Naive thymus-derived CD4-positive, alpha-beta T cell (primary cell): ENCODE data around the gene PKHD1. TPM values are rescaled to one million over a fixed set of nuclear protein-coding genes. Genes with fewer than 3 reads are reported as not detected.

Experiments used
- ATAC-seq: fragments of 150-1000 bp; cut with Tn5 transposase; 2 replicates; pipeline ENCODE4 v1.10.0; 2021; ENCODE audit warnings: mild to moderate bottlenecking, moderate library complexity
- CTCF ChIA-PET: fragments of 350-600 bp; sonication (Branson Sonifier 250); formaldehyde crosslinking; loops from one replicate; lab custom pipeline; 2021; ENCODE audit warnings: antibody characterized with exemption; lab: Charles Lee
- POLR2A ChIA-PET: fragments of 350-600 bp; sonication (Branson Sonifier 250); formaldehyde crosslinking; loops from one replicate; lab custom pipeline; 2021; ENCODE audit warnings: antibody characterized with exemption, inconsistent platforms; lab: Charles Lee
- DNase-seq, 9 donors: peaks; one replicate each; pipeline versions ENCODE4 v3.0.0 to v3.0.0-alpha.2; 2020 to 2022; ENCODE audit warnings: mixed read lengths in 1 of 9
- H3K27ac ChIP-seq: one replicate; pipeline ENCODE4 v1.7.0; 2013; ENCODE audit warnings: mild to moderate bottlenecking, low read depth, low read length, moderate library complexity
- H3K27me3 ChIP-seq, 2 donors: one replicate each; pipeline ENCODE4 v1.7.0; 2013; ENCODE audit warnings: low read length in 2 of 2, mild to moderate bottlenecking in 2 of 2, moderate library complexity in 2 of 2; ENCODE audit not compliant: control insufficient read depth in 2 of 2, insufficient read depth in 2 of 2
- H3K36me3 ChIP-seq, 3 experiments: 1 replicate in 2 of 3; 2 replicates in 1 of 3; pipeline ENCODE4 v1.7.0; 2013; ENCODE audit warnings: low read length in 3 of 3, mild to moderate bottlenecking in 3 of 3, moderate library complexity in 1 of 3; ENCODE audit not compliant: insufficient read depth in 3 of 3, control insufficient read depth in 2 of 3
- H3K4me1 ChIP-seq, 2 donors: one replicate each; pipeline ENCODE4 v1.7.0; 2013; ENCODE audit warnings: low read length in 2 of 2, mild to moderate bottlenecking in 2 of 2, moderate library complexity in 1 of 2; ENCODE audit not compliant: control insufficient read depth in 2 of 2, insufficient read depth in 2 of 2
- H3K4me3 ChIP-seq: 2 replicates; pipeline ENCODE4 v1.7.0; 2013; ENCODE audit warnings: mild to moderate bottlenecking, low read length
- H3K9me3 ChIP-seq, 3 experiments: 1 replicate in 2 of 3; 2 replicates in 1 of 3; pipeline ENCODE4 v1.7.0; 2013; ENCODE audit warnings: low read length in 3 of 3; ENCODE audit not compliant: control insufficient read depth in 2 of 3
- H3K27ac Mint-ChIP-seq, 9 donors: one replicate each; pipeline ENCODE4 v1.8.0; 2020 to 2022; ENCODE audit warnings: mixed read lengths in 9 of 9, mild to moderate bottlenecking in 8 of 9, moderate library complexity in 5 of 9, inconsistent platforms in 2 of 9
- H3K27me3 Mint-ChIP-seq, 5 donors: one replicate each; pipeline ENCODE4 v1.8.0; 2021 to 2022; ENCODE audit warnings: mixed read lengths in 5 of 5, mild to moderate bottlenecking in 1 of 5
- H3K36me3 Mint-ChIP-seq, 5 donors: one replicate each; pipeline ENCODE4 v1.8.0; 2020 to 2022; ENCODE audit warnings: mixed read lengths in 5 of 5, mild to moderate bottlenecking in 3 of 5, inconsistent platforms in 1 of 5
- H3K4me1 Mint-ChIP-seq, 7 donors: one replicate each; pipeline ENCODE4 v1.8.0; 2020 to 2022; ENCODE audit warnings: mixed read lengths in 7 of 7, mild to moderate bottlenecking in 3 of 7, inconsistent platforms in 1 of 7
- H3K4me3 Mint-ChIP-seq, 10 donors: one replicate each; pipeline ENCODE4 v1.8.0; 2020 to 2022; ENCODE audit warnings: mild to moderate bottlenecking in 10 of 10, mixed read lengths in 10 of 10, moderate library complexity in 6 of 10, inconsistent platforms in 2 of 10
- H3K9me3 Mint-ChIP-seq, 11 donors: one replicate each; pipeline ENCODE4 v1.8.0; 2020 to 2022; ENCODE audit warnings: mixed read lengths in 11 of 11, mild to moderate bottlenecking in 4 of 11, inconsistent platforms in 1 of 11, moderate library complexity in 1 of 11
- intact Hi-C, 2 donors: fragments of 100-400 bp; cut with micrococcal nuclease; formaldehyde crosslinking; loops; one replicate each; pipeline ENCODE4 v1.15.1; 2023
- polyA plus RNA-seq, 2 donors: library from polyadenylated mRNA; unstranded; fragments of 300-500 nt; fragmentation: Illumina TruSeq; gene quantifications; one replicate each; pipeline ENCODE4 v1.2.3, GENCODE V29; 2021
- total RNA-seq, 6 experiments: library from RNA in 5 of 6; stranded (reverse) in 5 of 6; gene quantifications; 1 replicate in 5 of 6; 2 replicates in 1 of 6; pipeline ENCODE4 v1.2.3 and lab custom pipeline; 2021 to 2026

The PKHD1 gene
- total and polyA plus RNA-seq, 7 experiments from 2014 or later, result not detected

DNA sequence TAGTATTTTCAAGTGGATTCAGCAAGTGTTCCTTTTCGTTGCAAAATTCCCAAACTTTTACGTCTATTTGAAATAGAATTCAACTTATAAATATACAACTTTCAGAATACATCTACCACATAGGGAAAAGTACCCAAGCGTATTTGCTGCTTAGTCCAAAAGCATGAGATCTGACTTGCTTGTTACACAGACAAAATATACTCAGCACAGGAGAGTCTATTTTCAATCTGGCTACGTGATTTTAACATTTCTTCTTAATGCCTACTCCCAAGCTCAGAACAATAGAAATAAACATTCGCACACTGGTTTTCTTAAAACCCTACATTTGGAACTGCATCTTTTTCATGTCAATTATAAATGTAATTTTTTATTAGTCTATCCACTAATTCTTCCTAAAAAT lies 672 bp downstream of the PKHD1 start:
- no peaks in the 10 kb centered on the region for H3K4me1 Mint-ChIP-seq
- H3K4me3 Mint-ChIP-seq, result no peak overlapping the region
- DNase-seq (no peak), ATAC-seq (no peak)
- POLR2A ChIA-PET, result no interaction called here
- H3K27ac Mint-ChIP-seq, result no peak overlapping the region
- H3K27me3 Mint-ChIP-seq, result peaks cover 9 to 21% (median 14%) of the 10 kb centered on the region in 5 donors
- H3K4me1 ChIP-seq, result no peaks in the 10 kb centered on the region
- no peaks in the 10 kb centered on the region for H3K36me3 ChIP-seq
- no peaks in the 10 kb centered on the region for H3K27me3 ChIP-seq
- no peaks in the 10 kb centered on the region for H3K36me3 Mint-ChIP-seq
- CTCF ChIA-PET, result no interaction called here
- H3K27ac ChIP-seq, result no peak overlapping the region
- intact Hi-C loops, result no loop called here
- no peak overlapping the region for H3K4me3 ChIP-seq
- peaks cover 0 to 2% (median 0%) of the 10 kb centered on the region in 11 donors for H3K9me3 Mint-ChIP-seq
- no peaks in the 10 kb centered on the region for H3K9me3 ChIP-seq

- H3K27me3 ChIP-seq, result no peaks in the 10 kb centered on the region
- no peaks in the 10 kb centered on the region for H3K4me1 ChIP-seq
- H3K4me3 ChIP-seq, result no peak overlapping the region
- ATAC-seq, result no peak
- peaks cover 20 to 39% (median 27%) of the 10 kb centered on the region in 5 donors for H3K27me3 Mint-ChIP-seq
- H3K27ac Mint-ChIP-seq, result no peak overlapping the region
- no peak overlapping the region for H3K27ac ChIP-seq
- POLR2A ChIA-PET, result no interaction called here
- DNase-seq, result no peak
- CTCF ChIA-PET, result no interaction called here
- H3K9me3 ChIP-seq, result no peaks in the 10 kb centered on the region
- no peaks in the 10 kb centered on the region for H3K4me1 Mint-ChIP-seq
- H3K36me3 Mint-ChIP-seq, result no peaks in the 10 kb centered on the region
- H3K36me3 ChIP-seq, result no peaks in the 10 kb centered on the region
- intact Hi-C loops, result no loop called here
- no peak overlapping the region for H3K4me3 Mint-ChIP-seq
- no peaks in the 10 kb centered on the region for H3K9me3 Mint-ChIP-seq
Measured at GRCh38 chr6:52081237-52081636, 6.2 kb downstream of the PKHD1 start.

DNA sequence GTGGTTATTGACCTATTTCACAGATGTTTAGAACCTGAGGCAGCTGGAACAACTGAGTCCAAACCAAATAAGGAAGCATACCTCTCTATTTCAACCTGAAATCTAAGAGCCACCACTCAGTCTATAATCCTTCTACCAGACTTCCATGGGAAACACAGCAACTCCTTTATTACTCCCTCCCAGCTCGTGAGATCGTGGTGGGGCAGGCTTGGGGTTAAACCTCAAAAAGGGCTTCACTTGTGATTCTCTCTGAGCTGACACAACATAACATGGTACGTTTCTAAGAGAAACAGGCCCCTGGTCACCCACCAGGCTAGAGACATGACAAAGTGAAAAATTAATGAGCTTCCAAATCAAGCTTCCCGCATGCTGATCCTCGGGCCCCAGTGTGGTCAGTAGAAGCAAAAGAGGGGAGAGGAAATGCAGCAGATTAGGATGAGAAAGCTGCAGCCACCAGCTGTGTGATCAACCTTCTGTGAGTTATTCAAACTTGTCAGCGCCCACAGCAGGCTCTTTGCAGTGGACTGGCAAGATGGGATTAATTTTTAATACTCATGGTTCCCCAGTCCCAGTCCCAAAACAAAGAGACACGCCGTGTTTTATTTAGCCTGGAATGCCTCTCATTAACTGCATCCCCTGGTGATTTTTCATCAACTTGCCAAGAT lies 9.3 kb downstream of the PKHD1 start:
- no peaks in the 10 kb centered on the region for H3K4me1 ChIP-seq
- no peaks in the 10 kb centered on the region for H3K9me3 Mint-ChIP-seq
- H3K9me3 ChIP-seq, result no peaks in the 10 kb centered on the region
- no peaks in the 10 kb centered on the region for H3K36me3 Mint-ChIP-seq
- no peak for ATAC-seq
- H3K27me3 ChIP-seq, result peaks cover 0 to 4% of the 10 kb centered on the region in 2 donors
- H3K36me3 ChIP-seq, result no peaks in the 10 kb centered on the region
- CTCF ChIA-PET, result no interaction called here
- no peak overlapping the region for H3K4me3 Mint-ChIP-seq
- POLR2A ChIA-PET, result no interaction called here
- no peaks in the 10 kb centered on the region for H3K4me1 Mint-ChIP-seq
- no peak overlapping the region for H3K4me3 ChIP-seq
- H3K27me3 Mint-ChIP-seq, result peaks cover 26 to 55% (median 38%) of the 10 kb centered on the region in 5 donors
- H3K27ac ChIP-seq, result no peak overlapping the region
- no peak overlapping the region for H3K27ac Mint-ChIP-seq
- no peak for DNase-seq
- intact Hi-C loops, result no loop called here

DNA sequence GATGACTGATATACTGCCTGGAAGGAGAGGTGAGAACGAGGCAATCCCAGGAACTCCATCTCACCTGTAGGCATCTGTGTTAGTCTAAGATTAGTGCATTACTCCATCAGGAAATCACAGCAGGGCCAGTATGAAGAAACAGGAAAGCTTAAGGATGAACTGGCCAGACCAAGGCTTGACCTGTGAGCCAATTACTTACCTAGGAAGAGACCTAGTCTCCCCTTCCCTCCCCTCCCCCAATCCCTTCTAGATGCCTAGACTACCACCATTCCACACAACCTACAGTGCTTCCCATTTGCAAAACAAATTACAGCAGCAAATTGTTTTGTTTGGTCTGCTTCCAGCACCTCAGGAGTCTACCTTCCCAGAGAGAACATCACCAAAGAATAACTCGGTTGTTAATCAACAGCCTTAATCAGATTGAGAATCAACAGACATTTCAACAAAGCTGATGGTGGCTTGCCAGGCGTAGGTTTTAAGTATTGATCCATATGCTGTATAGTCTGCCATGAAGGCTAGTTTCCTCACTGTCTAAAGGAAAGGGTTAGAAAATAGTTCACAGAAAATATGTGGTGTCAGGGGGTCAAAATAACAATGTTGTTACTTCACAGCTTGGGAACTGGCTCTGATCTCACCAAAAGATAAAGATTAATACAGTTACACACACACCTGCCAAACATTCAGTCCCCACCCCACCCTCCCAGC lies 10.1 kb downstream of the PKHD1 start:
- peaks cover 26 to 56% (median 38%) of the 10 kb centered on the region in 5 donors for H3K27me3 Mint-ChIP-seq
- CTCF ChIA-PET, result no interaction called here
- ATAC-seq, result no peak

GRCh38 chr6:52076791-52077179 lies 10.6 kb downstream of the PKHD1 start:
- DNase-seq (no peak), ATAC-seq (no peak)
- no peak overlapping the region for H3K27ac Mint-ChIP-seq
- CTCF ChIA-PET, result no interaction called here
- POLR2A ChIA-PET, result no interaction called here
- H3K27ac ChIP-seq, result no peak overlapping the region
- peaks cover 21 to 57% (median 40%) of the 10 kb centered on the region in 5 donors for H3K27me3 Mint-ChIP-seq
- no peak overlapping the region for H3K4me3 Mint-ChIP-seq
- H3K4me1 Mint-ChIP-seq, result no peaks in the 10 kb centered on the region
- no peaks in the 10 kb centered on the region for H3K36me3 ChIP-seq
- H3K4me3 ChIP-seq, result no peak overlapping the region
- H3K9me3 Mint-ChIP-seq, result no peaks in the 10 kb centered on the region
- no peaks in the 10 kb centered on the region for H3K4me1 ChIP-seq
- H3K9me3 ChIP-seq, result no peaks in the 10 kb centered on the region
- no peaks in the 10 kb centered on the region for H3K36me3 Mint-ChIP-seq
- intact Hi-C loops, result no loop called here
- peaks cover 0 to 4% of the 10 kb centered on the region in 2 donors for H3K27me3 ChIP-seq

More for the DNA sequence above, 10.1 kb downstream of the PKHD1 start:
- intact Hi-C loops, result no loop called here
- Mint-ChIP-seq H3K9me3 (no peaks in the 10 kb centered on the region), H3K4me3 (no peak overlapping the region), H3K36me3 (no peaks in the 10 kb centered on the region), H3K4me1 (no peaks in the 10 kb centered on the region), H3K27ac (no peak overlapping the region)
- peaks cover 0 to 4% of the 10 kb centered on the region in 2 donors for H3K27me3 ChIP-seq
- no peaks in the 10 kb centered on the region for H3K36me3 ChIP-seq
- POLR2A ChIA-PET, result no interaction called here
- no peaks in the 10 kb centered on the region for H3K4me1 ChIP-seq
- DNase-seq, result no peak
- H3K27ac ChIP-seq, result no peak overlapping the region
- H3K9me3 ChIP-seq, result no peaks in the 10 kb centered on the region
- H3K4me3 ChIP-seq, result no peak overlapping the region

DNA sequence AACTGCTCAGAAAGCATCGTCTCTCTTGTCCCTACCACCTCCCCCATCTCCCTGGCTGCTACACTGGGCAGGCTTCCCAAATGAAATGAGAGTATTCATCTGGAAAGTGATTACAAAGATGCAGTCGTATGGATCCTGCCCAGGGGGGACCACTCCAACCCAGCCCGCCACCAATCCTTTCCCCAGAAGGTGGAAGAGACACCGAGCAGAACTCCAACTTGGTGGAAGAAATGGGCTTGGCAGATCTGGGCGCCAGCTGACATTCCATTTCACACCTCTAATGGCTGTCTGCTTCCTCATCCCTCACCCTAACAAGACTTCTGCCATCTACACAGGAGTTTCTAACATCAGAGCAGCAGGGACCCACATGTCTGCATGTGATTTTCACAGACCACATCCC lies 12.7 kb downstream of the PKHD1 start:
- intact Hi-C loops, result no loop called here
- ATAC-seq (no peak), DNase-seq (no peak)
- Mint-ChIP-seq H3K9me3 (no peaks in the 10 kb centered on the region), H3K4me3 (no peak overlapping the region), H3K36me3 (no peaks in the 10 kb centered on the region), H3K4me1 (no peaks in the 10 kb centered on the region), H3K27ac (no peak overlapping the region), H3K27me3 (peaks cover 14 to 57% (median 33%) of the 10 kb centered on the region in 5 donors)
- Histone ChIP-seq H3K27ac (no peak overlapping the region), H3K4me3 (no peak overlapping the region), H3K36me3 (no peaks in the 10 kb centered on the region), H3K27me3 (peaks cover 0 to 4% of the 10 kb centered on the region in 2 donors), H3K9me3 (no peaks in the 10 kb centered on the region), H3K4me1 (no peaks in the 10 kb centered on the region)
- CTCF ChIA-PET, result no interaction called here
- POLR2A ChIA-PET, result no interaction called here

- H3K9me3 ChIP-seq, result no peaks in the 10 kb centered on the region
- no peak overlapping the region for H3K4me3 ChIP-seq
- Mint-ChIP-seq H3K36me3 (no peaks in the 10 kb centered on the region), H3K9me3 (no peaks in the 10 kb centered on the region), H3K4me3 (no peak overlapping the region), H3K27me3 (peaks cover 12 to 53% (median 31%) of the 10 kb centered on the region in 5 donors), H3K27ac (no peak overlapping the region), H3K4me1 (no peaks in the 10 kb centered on the region)
- H3K36me3 ChIP-seq, result no peaks in the 10 kb centered on the region
- DNase-seq, result no peak
- ChIA-PET CTCF (no interaction called here), POLR2A (no interaction called here)
- no peak for ATAC-seq
- no peaks in the 10 kb centered on the region for H3K4me1 ChIP-seq
- peaks cover 0 to 4% of the 10 kb centered on the region in 2 donors for H3K27me3 ChIP-seq
- no peak overlapping the region for H3K27ac ChIP-seq
- intact Hi-C loops, result no loop called here
Measured at GRCh38 chr6:52074155-52074554, 13.3 kb downstream of the PKHD1 start.
